NCI-H510A treated with DMSO at 0.1 percent for 48 hours (cell line): ENCODE data around the gene SLC7A6OS.
A peak's percentile ranks its signal among the peaks of the same experiment; 100 is the strongest.

ENCODE experiments used
- DNase-seq: peaks from one replicate; lab custom pipeline; 2025; lab: John Stamatoyannopoulos, UW

SLC7A6OS gene

GRCh38 chr16:68344252-68344651 is 33.5 kb upstream of the SLC7A6OS start:
- DNase-seq = no peak

GRCh38 chr16:68343137-68343536 is 32.4 kb upstream of the SLC7A6OS start:
- no peak for DNase-seq

- DNase-seq = no peak
These were observed 31.9 kb upstream of the SLC7A6OS start for GRCh38 chr16:68342620-68343019.

DNA sequence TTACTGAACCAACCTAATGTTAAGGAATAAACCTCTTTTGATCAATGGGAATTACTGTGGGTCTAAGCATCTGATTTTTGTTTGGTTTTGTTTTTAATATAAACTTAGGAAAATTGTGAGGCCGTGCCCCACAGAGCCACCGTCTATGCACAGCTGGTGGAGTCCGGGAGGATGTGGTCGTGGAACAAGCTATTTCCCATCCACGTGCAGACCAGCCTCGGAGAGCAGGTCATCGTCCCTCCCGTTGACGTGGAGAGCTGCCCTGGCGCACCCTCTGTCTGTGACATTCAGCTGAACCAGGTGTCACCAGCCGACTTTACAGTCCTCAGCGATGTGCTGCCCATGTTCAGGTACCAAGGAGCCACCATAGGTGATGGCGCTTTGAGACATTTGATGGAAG is 28.5 kb upstream of the SLC7A6OS start:
- no peak for DNase-seq

DNA sequence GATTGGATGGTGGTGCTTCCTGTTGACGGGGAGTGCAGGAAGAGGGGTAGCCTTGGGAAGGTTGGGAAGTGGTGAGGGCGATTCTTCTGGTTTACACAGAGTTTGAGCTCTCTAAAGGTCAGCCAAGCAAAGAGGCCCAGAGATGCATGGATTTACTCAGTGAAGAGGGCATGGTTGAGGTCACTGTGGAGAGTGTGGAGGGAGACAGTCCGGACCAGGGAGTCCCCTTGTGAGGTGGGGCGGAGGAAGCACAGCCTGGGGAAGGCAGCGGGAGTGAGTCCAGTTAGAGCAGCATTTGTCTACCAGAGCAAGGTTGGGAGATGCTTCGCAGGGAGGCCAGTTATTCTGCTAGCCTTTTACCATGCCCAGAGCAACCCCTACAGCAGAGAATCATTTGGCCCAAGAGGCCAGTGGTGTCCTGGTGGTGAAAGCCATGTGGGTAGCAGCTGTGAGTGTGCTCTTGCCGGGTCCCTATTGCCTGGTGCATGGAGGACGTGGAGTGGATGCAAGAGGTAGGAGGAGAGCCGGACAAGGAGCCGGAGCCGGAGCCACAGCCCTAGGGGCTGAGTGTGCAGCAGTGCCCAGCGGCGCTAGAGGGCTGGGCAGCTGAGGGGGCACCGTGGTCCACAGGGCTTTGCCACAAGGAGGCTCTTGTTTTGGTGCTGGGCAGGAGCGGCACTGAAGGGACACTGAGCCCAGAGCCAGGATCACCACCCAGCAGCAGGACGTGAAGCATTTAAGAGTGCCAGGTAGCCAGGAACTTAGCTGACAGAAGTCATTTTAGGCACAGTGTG is 27.8 kb upstream of the SLC7A6OS start:
- no peak for DNase-seq

DNA sequence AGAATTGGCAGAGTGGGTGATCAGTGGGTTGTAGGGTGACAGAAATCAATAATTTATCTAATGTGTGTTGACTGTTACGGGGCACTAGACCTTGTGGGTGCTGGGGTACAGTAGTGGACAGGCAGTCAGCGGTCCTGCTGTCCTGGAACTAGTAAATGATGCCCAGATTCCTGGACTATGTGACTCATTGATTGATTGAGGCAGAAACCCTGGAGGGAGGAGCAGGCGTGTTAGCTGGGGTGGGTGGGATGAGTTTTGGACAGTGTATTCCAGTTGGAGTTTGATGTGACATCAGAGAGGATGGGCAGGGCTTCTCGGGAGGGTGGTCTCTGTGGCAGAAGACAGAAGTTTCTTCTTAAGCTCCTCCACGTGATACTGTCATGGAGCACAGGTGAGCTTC is 24.4 kb upstream of the SLC7A6OS start:
- DNase-seq = no peak

GRCh38 chr16:68332411-68333121 is 21.8 kb upstream of the SLC7A6OS start:
- DNase-seq = peak; percentile 10

GRCh38 chr16:68331879-68332410 is 21.2 kb upstream of the SLC7A6OS start:
- no peak for DNase-seq

- no peak for DNase-seq
These were observed 18.2 kb upstream of the SLC7A6OS start for GRCh38 chr16:68328860-68329390.

- peak; percentile 56 for DNase-seq
These were observed 17.6 kb upstream of the SLC7A6OS start for GRCh38 chr16:68328151-68328859.

DNA sequence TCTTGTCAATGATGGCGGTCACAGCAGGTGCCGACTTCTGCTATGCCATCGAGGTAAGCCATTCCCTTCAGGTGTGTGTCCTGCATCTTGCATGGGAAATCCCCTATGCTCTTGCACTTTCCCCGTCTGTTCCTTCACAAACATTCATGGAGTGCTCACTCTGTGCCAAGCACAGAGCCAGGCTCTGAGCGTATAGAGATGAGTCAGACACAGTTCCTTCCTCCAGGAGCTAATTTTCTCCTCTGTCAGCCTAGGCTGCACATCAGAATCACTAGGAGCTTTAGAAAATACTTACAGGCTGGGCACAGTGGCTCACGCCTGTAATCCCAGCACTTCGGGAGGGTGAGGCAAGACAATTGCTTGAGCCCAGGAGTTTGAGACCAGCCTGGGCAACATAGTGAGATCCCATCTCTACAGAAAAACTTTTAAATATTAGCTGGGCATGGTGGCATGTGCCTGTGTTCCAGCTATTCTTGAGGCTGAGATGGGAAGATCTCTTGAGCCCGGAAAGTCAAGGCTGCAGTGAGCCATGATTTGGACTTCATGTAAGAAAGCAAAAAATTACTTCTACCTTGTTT is 14.1 kb upstream of the SLC7A6OS start:
- no peak for DNase-seq

GRCh38 chr16:68324336-68324735 is 13.6 kb upstream of the SLC7A6OS start:
- DNase-seq = no peak

GRCh38 chr16:68319185-68319908 is 8.6 kb upstream of the SLC7A6OS start:
- no peak for DNase-seq

- DNase-seq = no peak
These were observed 2.4 kb upstream of the SLC7A6OS start for GRCh38 chr16:68313116-68313515.

DNA sequence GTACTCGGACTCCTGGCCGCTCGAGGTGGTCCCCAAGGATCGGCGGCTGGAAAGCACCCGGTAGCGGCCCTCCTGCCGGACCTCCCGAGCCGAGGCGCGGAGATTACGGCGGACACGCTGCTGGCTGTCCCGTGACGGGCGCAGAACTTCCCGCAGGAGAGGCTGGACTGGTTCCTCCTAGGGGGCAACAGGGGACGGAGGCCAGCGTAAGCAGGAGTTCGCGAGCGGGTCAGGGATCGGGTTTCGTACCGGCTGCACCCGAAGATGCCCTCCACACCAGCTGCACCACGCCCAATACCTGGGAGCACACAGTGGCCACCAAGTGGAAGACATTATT is 341 bp downstream of the SLC7A6OS start:
- peak; percentile 42 for DNase-seq

- DNase-seq = no peak
These were observed 947 bp downstream of the SLC7A6OS start for GRCh38 chr16:68309799-68310198.

DNA sequence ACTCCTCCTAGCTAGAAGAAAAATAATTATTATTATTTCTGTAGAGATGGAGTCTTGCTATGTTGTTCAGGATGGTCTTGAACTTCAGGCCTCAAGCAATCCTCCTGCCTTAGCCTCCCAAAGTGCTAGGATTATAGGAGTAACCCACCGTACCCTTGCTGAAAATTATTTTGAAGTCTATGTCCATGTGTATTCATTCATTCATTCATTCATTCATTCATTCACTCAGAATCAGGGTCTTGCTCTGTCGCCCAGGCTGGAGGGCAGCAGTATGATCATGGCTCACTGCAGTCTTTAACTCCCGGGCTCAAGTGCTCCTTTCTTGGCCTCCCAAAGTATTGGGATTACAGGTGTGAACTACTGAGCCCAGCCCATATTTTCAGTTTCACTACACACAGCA is 4.1 kb downstream of the SLC7A6OS start:
- no peak for DNase-seq

- no peak for DNase-seq
These were observed 9.8 kb downstream of the SLC7A6OS start for GRCh38 chr16:68300734-68301459.

GRCh38 chr16:68299571-68300453 is 10.9 kb downstream of the SLC7A6OS start:
- DNase-seq = no peak
